K562 (cell line): ENCODE measurements around the gene MEX3C. TPM values are rescaled to one million over a fixed set of nuclear protein-coding genes. Genes with fewer than 3 reads are reported as not detected.

Source experiments
- BCL6 ChIP-seq: fragments of 250-450 bp; sonication (Bioruptor Pico); IDR thresholded peaks from 2 replicates; pipeline ENCODE4 v1.4.0; 2020
- CBX3 ChIP-seq, 2 experiments: IDR thresholded peaks; 1 replicate in 1 of 2; 2 replicates in 1 of 2; pipeline ENCODE4 v1.6.1; 2012; ENCODE audit warnings: inconsistent platforms in 2 of 2, low read length in 2 of 2, borderline replicate concordance in 1 of 2, control low read depth in 1 of 2
- CLOCK ChIP-seq: fragments of 250-450 bp; sonication (Bioruptor Pico); IDR thresholded peaks from 2 replicates; pipeline ENCODE4 v1.4.0; 2020; ENCODE audit warnings: mild to moderate bottlenecking, moderate library complexity, borderline replicate concordance
- CREB1 ChIP-seq, 2 experiments: sonication (generic) in 1 of 2; formaldehyde crosslinking in 1 of 2; IDR thresholded peaks; 2 replicates each; pipeline versions ENCODE4 v1.6.1 to v1.8.0; 2012 to 2022; ENCODE audit warnings: inconsistent platforms in 1 of 2, mild to moderate bottlenecking in 1 of 2, missing genetic modification reagents in 1 of 2, moderate library complexity in 1 of 2
- CXXC5 ChIP-seq: fragments of 250-450 bp; sonication (Bioruptor Pico); IDR thresholded peaks from 2 replicates; pipeline ENCODE4 v1.8.0; 2022; ENCODE audit warnings: inconsistent platforms, mild to moderate bottlenecking, moderate library complexity
- JUND ChIP-seq, 2 experiments: IDR thresholded peaks; 2 replicates in 1 of 2; 3 replicates in 1 of 2; pipeline ENCODE4 v1.6.1; 2011; ENCODE audit warnings: borderline replicate concordance in 2 of 2, low read depth in 2 of 2, low read length in 2 of 2, improper control_type of control experiment in 1 of 2, missing biosample characterization in 1 of 2, missing genetic modification characterization in 1 of 2, missing genetic modification reagents in 1 of 2
- MXI1 ChIP-seq: IDR thresholded peaks from 2 replicates; pipeline ENCODE4 v1.6.1; 2011; ENCODE audit warnings: low read depth, mild to moderate bottlenecking, improper control_type of control experiment, low read length
- RBM15 ChIP-seq: fragments of 200-400 bp; formaldehyde crosslinking; IDR thresholded peaks from 2 replicates; pipeline ENCODE4 v1.6.1; 2018; ENCODE audit warnings: mild to moderate bottlenecking, low read length, moderate library complexity; ENCODE audit not compliant: insufficient read depth
- RBM22 ChIP-seq: fragments of 200-400 bp; formaldehyde crosslinking; IDR thresholded peaks from 2 replicates; pipeline ENCODE4 v1.6.1; 2018; ENCODE audit warnings: low read length, low read depth; ENCODE audit not compliant: poor library complexity, severe bottlenecking
- SMAD4 ChIP-seq: fragments of 250-450 bp; sonication (Bioruptor Pico); conservative IDR thresholded peaks from 2 replicates; pipeline ENCODE4 v1.8.0; 2021; ENCODE audit warnings: inconsistent platforms, mild to moderate bottlenecking, moderate library complexity
- ZNF584 ChIP-seq: fragments of 200-800 bp; sonication (Bioruptor generic); IDR thresholded peaks from 2 replicates; pipeline ENCODE4 v1.6.1; 2016; ENCODE audit warnings: low read depth, mild to moderate bottlenecking, missing genetic modification characterization, missing compliant biosample characterization
- ZNF76 ChIP-seq: fragments of 250-450 bp; sonication (Bioruptor Pico); IDR thresholded peaks from 2 replicates; pipeline ENCODE4 v1.4.0; 2020; ENCODE audit warnings: mild to moderate bottlenecking, moderate library complexity, borderline replicate concordance
- ZNF77 ChIP-seq: fragments of 250-450 bp; sonication (Bioruptor Pico); IDR thresholded peaks from 2 replicates; pipeline ENCODE4 v1.5.0; 2020
- polyA plus RNA-seq, 8 experiments: library from polyadenylated mRNA; depleted of rRNA in 4 of 8; stranded (reverse) in 5 of 8; unstranded in 3 of 8; fragments of >200 nt; fragmentation: Nextera tagmentation in 2 of 8; fragmentation: Illumina TruSeq in 1 of 8; extraction: Ambion mirVana in 2 of 8; extraction: Trizol in 1 of 8; gene quantifications; 2 replicates each; pipeline versions ENCODE4 v1.2.1 to v1.2.3, GENCODE V29; 2011 to 2014; ENCODE audit warnings: inconsistent platforms in 1 of 8, missing spikeins in 1 of 8
- total RNA-seq, 7 experiments: library from RNA; depleted of rRNA in 6 of 7; stranded (reverse); fragments of >200 nt in 6 of 7; fragmentation: Illumina TruSeq in 2 of 7; extraction: Trizol in 2 of 7; gene quantifications; 2 replicates each; pipeline versions ENCODE4 v1.2.1 to v1.2.3, GENCODE V29; 2011 to 2021; ENCODE audit warnings: low replicate concordance in 1 of 7
- TF ChIP-seq, protein P1 (sequence below): fragments of 450-650 bp; IDR thresholded peaks from 2 replicates; pipeline ENCODE4 v1.6.1; 2016; ENCODE audit warnings: antibody characterized with exemption
- TF ChIP-seq, protein P2 (sequence below): fragments of 450-650 bp; formaldehyde crosslinking; IDR thresholded peaks from 2 replicates; pipeline ENCODE4 v1.4.0; 2020; ENCODE audit warnings: mild to moderate bottlenecking
- TF ChIP-seq, protein P3 (sequence below): sonication (generic); formaldehyde crosslinking; IDR thresholded peaks from 2 replicates; pipeline ENCODE4 v1.8.0; 2022; ENCODE audit warnings: mild to moderate bottlenecking, missing genetic modification reagents

The MEX3C gene
- total and polyA plus RNA-seq, 9 of the 15 experiments (the other 6 are each of a cell fraction or from before 2014, with no cell fraction given) = 2.4 to 14.2 (median 10.6) TPM

- TF ChIP-seq CLOCK (no peak), ZNF76 (CRISPR knock-in tag) (no peak), CXXC5 (CRISPR knock-in tag) (peak; percentile 83), SMAD4 (CRISPR knock-in tag) (no peak; the same call in 1 of the 2 replicates), CBX3 (IDR thresholded peaks at IDR 0.05; ENCODE audit: borderline replicate concordance in 1 of 2, low read length in 2 of 2) (peak in 1 of 2 experiments; percentile 66; a peak in 1 of 3 replicates), MXI1 (no peak), ZNF584 (CRISPR knock-in tag) (no peak; the same call in 1 of the 2 replicates), BCL6 (no peak), RBM15 (no peak), RBM22 (no peak), ZNF77 (CRISPR knock-in tag) (no peak), CREB1 (IDR thresholded peaks at IDR 0.05) (peak; percentile 87), CREB1 (CRISPR knock-in tag; IDR thresholded peaks at IDR 0.05) (peak; percentile 91), JUND (IDR thresholded peaks at IDR 0.05; ENCODE audit: borderline replicate concordance, low read depth, low read length) (peak; percentile 11; the same call in 1 of the 2 replicates), JUND (tag; IDR thresholded peaks at IDR 0.05; ENCODE audit: borderline replicate concordance, low read depth, low read length) (peak; percentile 50; the same call in 1 of the 3 replicates)
- TF ChIP-seq, protein P1, sequence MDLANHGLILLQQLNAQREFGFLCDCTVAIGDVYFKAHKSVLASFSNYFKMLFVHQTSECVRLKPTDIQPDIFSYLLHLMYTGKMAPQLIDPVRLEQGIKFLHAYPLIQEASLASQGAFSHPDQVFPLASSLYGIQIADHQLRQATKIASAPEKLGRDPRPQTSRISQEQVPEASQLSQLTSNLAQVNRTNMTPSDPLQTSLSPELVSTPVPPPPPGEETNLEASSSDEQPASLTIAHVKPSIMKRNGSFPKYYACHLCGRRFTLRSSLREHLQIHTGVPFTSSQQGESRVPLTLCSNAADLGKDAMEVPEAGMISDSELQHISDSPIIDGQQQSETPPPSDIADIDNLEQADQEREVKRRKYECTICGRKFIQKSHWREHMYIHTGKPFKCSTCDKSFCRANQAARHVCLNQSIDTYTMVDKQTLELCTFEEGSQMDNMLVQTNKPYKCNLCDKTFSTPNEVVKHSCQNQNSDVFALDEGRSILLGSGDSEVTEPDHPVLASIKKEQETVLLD = no peak; the same call in 1 of the 2 replicates
- TF ChIP-seq, protein P2, sequence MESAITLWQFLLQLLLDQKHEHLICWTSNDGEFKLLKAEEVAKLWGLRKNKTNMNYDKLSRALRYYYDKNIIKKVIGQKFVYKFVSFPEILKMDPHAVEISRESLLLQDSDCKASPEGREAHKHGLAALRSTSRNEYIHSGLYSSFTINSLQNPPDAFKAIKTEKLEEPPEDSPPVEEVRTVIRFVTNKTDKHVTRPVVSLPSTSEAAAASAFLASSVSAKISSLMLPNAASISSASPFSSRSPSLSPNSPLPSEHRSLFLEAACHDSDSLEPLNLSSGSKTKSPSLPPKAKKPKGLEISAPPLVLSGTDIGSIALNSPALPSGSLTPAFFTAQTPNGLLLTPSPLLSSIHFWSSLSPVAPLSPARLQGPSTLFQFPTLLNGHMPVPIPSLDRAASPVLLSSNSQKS = no peak
- TF ChIP-seq, protein P3, sequence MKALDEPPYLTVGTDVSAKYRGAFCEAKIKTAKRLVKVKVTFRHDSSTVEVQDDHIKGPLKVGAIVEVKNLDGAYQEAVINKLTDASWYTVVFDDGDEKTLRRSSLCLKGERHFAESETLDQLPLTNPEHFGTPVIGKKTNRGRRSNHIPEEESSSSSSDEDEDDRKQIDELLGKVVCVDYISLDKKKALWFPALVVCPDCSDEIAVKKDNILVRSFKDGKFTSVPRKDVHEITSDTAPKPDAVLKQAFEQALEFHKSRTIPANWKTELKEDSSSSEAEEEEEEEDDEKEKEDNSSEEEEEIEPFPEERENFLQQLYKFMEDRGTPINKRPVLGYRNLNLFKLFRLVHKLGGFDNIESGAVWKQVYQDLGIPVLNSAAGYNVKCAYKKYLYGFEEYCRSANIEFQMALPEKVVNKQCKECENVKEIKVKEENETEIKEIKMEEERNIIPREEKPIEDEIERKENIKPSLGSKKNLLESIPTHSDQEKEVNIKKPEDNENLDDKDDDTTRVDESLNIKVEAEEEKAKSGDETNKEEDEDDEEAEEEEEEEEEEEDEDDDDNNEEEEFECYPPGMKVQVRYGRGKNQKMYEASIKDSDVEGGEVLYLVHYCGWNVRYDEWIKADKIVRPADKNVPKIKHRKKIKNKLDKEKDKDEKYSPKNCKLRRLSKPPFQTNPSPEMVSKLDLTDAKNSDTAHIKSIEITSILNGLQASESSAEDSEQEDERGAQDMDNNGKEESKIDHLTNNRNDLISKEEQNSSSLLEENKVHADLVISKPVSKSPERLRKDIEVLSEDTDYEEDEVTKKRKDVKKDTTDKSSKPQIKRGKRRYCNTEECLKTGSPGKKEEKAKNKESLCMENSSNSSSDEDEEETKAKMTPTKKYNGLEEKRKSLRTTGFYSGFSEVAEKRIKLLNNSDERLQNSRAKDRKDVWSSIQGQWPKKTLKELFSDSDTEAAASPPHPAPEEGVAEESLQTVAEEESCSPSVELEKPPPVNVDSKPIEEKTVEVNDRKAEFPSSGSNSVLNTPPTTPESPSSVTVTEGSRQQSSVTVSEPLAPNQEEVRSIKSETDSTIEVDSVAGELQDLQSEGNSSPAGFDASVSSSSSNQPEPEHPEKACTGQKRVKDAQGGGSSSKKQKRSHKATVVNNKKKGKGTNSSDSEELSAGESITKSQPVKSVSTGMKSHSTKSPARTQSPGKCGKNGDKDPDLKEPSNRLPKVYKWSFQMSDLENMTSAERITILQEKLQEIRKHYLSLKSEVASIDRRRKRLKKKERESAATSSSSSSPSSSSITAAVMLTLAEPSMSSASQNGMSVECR = no peak
Measured at GRCh38 chr18:51197661-51198424, at the start of gene MEX3C (continued).
